BJ (cell line): ENCODE measurements around the gene NELFA. TPM values are rescaled to one million over a fixed set of nuclear protein-coding genes. Genes with fewer than 3 reads are reported as not detected.
"Not testable (repeated sequence)": the region's sequence is repeated elsewhere in the genome, so short reads cannot be mapped to it uniquely, and the experiment has no call there.

Source experiments
- CTCF ChIA-PET: fragments of 350-600 bp; formaldehyde crosslinking; extraction: SDS; loops from one replicate; lab custom pipeline; 2021; ENCODE audit warnings: antibody characterized with exemption, inconsistent platforms; lab: Yijun Ruan, JAX
- POLR2A ChIA-PET: fragments of 300-600 bp; sonication (Branson Sonifier 250); formaldehyde crosslinking; extraction: SDS; loops from one replicate; lab custom pipeline; 2021; ENCODE audit warnings: antibody characterized with exemption; lab: Charles Lee
- DNase-seq: peaks from one replicate; pipeline ENCODE4 v3.0.0-alpha.2; 2011; ENCODE audit warnings: low read depth
- H3K27me3 ChIP-seq: 2 replicates; pipeline ENCODE4 v1.6.0; 2011; ENCODE audit warnings: low read length; ENCODE audit not compliant: control insufficient read depth, insufficient read depth
- H3K36me3 ChIP-seq: 2 replicates; pipeline ENCODE4 v1.5.1; 2011; ENCODE audit warnings: low read length; ENCODE audit not compliant: control insufficient read depth, insufficient read depth
- H3K4me3 ChIP-seq: 2 replicates; pipeline ENCODE4 v1.5.1; 2011; ENCODE audit warnings: low read depth, mild to moderate bottlenecking, control low read depth, low read length
- polyA plus RNA-seq: library from polyadenylated mRNA; depleted of rRNA; stranded (reverse); fragments of >200 nt; gene quantifications from 2 replicates; pipeline ENCODE4 v1.2.3, GENCODE V29; 2011
- TF ChIP-seq, protein P1 (sequence below): IDR thresholded peaks from 2 replicates; pipeline ENCODE4 v1.5.1; 2011; ENCODE audit warnings: low read depth, mild to moderate bottlenecking, control low read depth, inconsistent platforms, low read length, moderate library complexity; ENCODE audit not compliant: insufficient read depth

NELFA gene
- polyA plus RNA-seq, 1 experiment = 12.8 TPM

DNA sequence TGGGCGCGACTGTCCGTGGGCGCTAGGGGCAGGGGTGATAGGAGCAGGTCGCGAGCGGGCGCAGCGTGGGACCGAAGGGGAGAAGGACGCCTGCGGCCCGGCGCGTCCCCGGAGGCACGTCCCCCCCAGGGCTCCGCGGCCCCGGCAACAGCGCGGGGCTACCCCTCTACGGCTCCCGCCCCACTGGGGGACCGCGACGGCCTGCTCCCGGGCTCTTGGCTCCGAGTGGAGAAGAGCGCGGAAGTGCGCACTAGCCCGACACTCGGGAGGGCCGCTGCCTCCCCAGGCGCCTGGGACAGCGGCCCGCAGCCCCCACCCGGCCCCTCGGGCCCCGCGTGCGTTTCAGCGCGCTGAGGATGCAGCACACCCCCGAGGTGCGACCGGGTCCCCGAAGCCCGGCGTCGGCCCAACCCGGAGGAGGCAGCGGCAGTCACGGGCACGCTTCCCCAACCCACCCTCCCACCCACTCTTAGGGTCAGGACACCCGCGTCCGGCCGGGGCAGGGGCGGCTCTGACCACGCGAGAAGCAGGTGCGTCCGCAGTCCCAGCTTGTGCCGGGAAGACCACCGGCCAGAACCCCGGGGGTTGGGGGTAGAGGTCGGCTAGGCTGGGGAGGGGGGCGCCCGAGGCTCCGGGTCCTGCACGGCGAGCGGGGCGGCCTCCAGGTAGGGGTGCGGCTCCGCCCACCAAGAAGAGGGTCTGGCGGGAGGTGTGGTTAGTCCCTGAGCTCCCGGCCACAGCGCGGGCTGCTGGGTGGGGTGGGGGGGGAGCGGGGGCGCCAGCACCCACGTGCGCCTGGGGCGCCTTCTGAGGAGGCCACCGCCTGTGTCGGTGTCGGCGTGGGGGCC, 31.8 kb upstream of the NELFA start:
- H3K4me3 ChIP-seq = peak overlapping the region; percentile 72
- CTCF ChIA-PET = no interaction called here
- no peak for DNase-seq

DNA sequence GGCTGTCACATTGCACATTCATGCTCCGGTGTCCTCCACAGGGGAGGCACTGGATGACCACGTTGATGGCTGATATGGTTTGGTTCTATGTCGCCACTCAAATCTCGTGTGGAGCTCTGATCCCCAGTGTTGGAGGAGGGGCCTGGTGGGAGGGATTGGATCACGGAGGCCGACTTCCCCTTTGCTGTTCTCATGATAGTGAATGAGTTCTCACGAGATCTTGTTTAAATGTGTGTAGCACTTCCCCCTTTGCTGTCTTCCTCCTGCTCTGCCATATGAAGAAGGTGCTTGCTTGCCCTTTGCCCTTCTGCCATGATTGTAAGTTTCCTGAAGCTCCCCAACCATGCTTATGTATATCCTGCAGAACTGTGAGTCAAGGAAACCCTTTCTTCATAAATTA, 28.1 kb upstream of the NELFA start:
- CTCF ChIA-PET = interaction anchor here (0.8 kb wide), 1 partner anchor 27 kb away, joined by 3 read pairs; no protein-coding TSS in a partner anchor
- TF ChIP-seq, protein P1, sequence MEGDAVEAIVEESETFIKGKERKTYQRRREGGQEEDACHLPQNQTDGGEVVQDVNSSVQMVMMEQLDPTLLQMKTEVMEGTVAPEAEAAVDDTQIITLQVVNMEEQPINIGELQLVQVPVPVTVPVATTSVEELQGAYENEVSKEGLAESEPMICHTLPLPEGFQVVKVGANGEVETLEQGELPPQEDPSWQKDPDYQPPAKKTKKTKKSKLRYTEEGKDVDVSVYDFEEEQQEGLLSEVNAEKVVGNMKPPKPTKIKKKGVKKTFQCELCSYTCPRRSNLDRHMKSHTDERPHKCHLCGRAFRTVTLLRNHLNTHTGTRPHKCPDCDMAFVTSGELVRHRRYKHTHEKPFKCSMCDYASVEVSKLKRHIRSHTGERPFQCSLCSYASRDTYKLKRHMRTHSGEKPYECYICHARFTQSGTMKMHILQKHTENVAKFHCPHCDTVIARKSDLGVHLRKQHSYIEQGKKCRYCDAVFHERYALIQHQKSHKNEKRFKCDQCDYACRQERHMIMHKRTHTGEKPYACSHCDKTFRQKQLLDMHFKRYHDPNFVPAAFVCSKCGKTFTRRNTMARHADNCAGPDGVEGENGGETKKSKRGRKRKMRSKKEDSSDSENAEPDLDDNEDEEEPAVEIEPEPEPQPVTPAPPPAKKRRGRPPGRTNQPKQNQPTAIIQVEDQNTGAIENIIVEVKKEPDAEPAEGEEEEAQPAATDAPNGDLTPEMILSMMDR = no peak
- POLR2A ChIA-PET = no interaction called here
- H3K4me3 ChIP-seq = no peak overlapping the region
- DNase-seq = no peak
- peaks cover 16% of the 10 kb centered on the region for H3K27me3 ChIP-seq
- no peaks in the 10 kb centered on the region for H3K36me3 ChIP-seq

More for the DNA sequence above, 31.8 kb upstream of the NELFA start:
- POLR2A ChIA-PET = interaction anchor here (0.6 kb wide), 1 partner anchor 27 kb away, joined by 5 read pairs; no protein-coding TSS in a partner anchor
- H3K36me3 ChIP-seq = no peaks in the 10 kb centered on the region; the same call in 1 of the 2 replicates
- TF ChIP-seq, protein P1 = no peak
- peaks cover 13% of the 10 kb centered on the region for H3K27me3 ChIP-seq

DNA sequence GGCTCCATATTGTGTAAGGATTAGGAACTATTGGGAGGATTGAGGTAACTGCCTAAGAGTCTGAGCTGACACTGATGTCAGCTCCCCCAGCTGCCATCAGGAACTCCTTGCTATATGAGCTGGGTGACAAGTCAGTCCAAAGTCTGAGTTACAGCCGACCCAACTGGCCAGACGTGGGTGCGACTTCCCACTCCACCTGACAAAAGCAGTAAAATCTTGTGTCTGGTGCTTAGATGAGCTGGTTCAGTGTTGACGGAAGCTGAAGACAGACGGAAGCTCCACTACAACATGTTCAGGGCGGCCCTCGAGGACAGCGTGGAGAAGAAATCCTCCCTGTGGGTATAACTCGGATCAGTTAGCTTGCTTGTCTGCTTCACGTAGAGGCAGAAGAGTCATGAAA, 27.6 kb upstream of the NELFA start:
- CTCF ChIA-PET = interaction anchor here (0.8 kb wide), 1 partner anchor 27 kb away, joined by 3 read pairs; no protein-coding TSS in a partner anchor
- TF ChIP-seq, protein P1 = no peak
- Histone ChIP-seq H3K27me3 (peaks cover 14% of the 10 kb centered on the region), H3K4me3 (no peak overlapping the region), H3K36me3 (no peaks in the 10 kb centered on the region)
- POLR2A ChIA-PET = no interaction called here
- no peak for DNase-seq

DNA sequence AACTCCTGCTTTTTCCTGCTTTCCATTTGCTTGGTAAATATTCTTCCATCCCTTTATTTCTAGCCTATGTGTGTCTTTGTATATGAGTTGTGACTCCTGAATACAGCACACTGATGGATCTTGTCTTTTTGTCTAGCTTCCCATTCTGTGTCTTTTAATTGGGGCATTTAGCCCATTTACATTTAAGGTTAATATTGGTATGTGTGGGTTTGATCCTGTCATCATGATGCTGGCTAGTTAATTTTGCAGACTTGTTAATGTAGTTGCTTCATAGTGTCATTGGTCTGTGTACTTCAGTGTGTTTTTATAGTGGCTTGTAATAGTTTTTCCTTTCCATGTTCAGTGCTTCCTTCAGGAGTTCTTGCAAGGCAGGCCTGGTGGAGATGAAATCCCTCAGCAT, 22.4 kb upstream of the NELFA start:
- CTCF ChIA-PET, POLR2A ChIA-PET: not testable (repeated sequence)

DNA sequence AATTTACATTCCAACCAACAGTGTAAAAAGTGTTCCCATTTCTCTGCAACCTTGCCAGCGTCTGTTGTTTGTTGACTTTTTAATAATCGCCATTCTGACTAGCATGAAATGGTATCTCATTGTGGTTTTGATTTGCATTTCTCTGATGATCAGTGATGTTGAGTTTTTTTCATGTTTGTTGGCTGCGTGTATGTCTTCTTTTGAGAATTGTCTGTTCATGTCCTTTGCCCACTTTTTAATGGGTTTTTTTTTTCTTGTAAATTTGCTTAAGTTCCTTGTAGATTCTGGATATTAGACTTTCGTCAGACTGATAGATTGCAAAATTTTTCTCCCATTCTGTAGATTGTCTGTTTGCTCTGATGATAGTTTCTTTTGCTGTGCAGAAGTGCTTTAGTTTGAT, 18.3 kb upstream of the NELFA start:
- DNase-seq, CTCF ChIA-PET, H3K27me3 ChIP-seq, H3K4me3 ChIP-seq, POLR2A ChIA-PET, H3K36me3 ChIP-seq: not testable (repeated sequence)

More for the DNA sequence above, 22.4 kb upstream of the NELFA start:
- DNase-seq, H3K4me3 ChIP-seq, H3K27me3 ChIP-seq, H3K36me3 ChIP-seq: not testable (repeated sequence)

DNA sequence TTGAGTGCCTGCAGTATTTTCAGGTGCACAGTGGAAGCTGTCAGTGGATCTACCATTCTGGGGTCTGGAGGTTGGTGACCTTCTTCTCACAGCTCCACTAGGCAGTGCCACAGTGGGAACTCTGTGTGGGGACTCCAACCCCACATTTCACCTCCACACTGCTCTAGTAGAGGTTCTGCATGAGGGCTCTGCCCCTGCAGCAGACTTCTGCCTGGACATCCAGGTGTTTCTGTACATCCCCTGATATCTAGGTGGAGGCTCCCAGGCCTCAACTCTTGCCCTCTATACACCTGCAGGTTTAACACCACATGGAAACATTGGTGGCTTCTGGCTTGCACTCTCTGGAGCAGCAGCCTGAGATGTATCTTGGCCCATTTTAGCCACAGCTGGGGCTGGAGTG, 17.0 kb upstream of the NELFA start:
- ChIA-PET POLR2A (no interaction called here), CTCF (interaction anchor here (0.6 kb wide), 1 partner anchor 16 kb away, joined by 3 read pairs; no protein-coding TSS in a partner anchor)
- Histone ChIP-seq H3K4me3 (no peak overlapping the region), H3K27me3 (no peaks in the 10 kb centered on the region; the same call in 1 of the 2 replicates), H3K36me3 (no peaks in the 10 kb centered on the region)
- TF ChIP-seq, protein P1 = no peak
- DNase-seq = no peak
